Stimulated activated CD8-positive, alpha-beta memory T cell treated with anti-CD3 and anti-CD28 coated beads, Interleukin-4, amount 100 ng/mL, for 48 hours (primary cell): ENCODE measurements around the gene ASPDH.

Experiments
- DNase-seq: peaks from one replicate; pipeline ENCODE4 v3.0.0-alpha.2; 2020

ASPDH gene

GRCh38 chr19:50513746-50514345 is at the start of gene ASPDH:
ASPDH (minus strand) TSS chr19:50513913; CDS start chr19:50513823, 90 bp downstream.
- DNase-seq = no peak

GRCh38 chr19:50562996-50563395 is 49.3 kb upstream of the ASPDH start:
- DNase-seq = no peak

- no peak for DNase-seq
These were observed 48.6 kb upstream of the ASPDH start for GRCh38 chr19:50562329-50562728.

- no peak for DNase-seq
These were observed 45.9 kb upstream of the ASPDH start for GRCh38 chr19:50559636-50560035.

GRCh38 chr19:50558449-50558848 is 44.7 kb upstream of the ASPDH start:
- no peak for DNase-seq

GRCh38 chr19:50558039-50558438 is 44.3 kb upstream of the ASPDH start:
- DNase-seq = no peak

- DNase-seq = no peak
These were observed 43.4 kb upstream of the ASPDH start for GRCh38 chr19:50557009-50557613.

- DNase-seq = peak; percentile 94
These were observed 42.7 kb upstream of the ASPDH start for GRCh38 chr19:50556282-50557008.

- DNase-seq = no peak
These were observed 42.0 kb upstream of the ASPDH start for GRCh38 chr19:50555450-50556281.

- no peak for DNase-seq
These were observed 41.3 kb upstream of the ASPDH start for GRCh38 chr19:50555033-50555432.

- no peak for DNase-seq
These were observed 40.5 kb upstream of the ASPDH start for GRCh38 chr19:50554212-50554611.

GRCh38 chr19:50553134-50553703 is 39.5 kb upstream of the ASPDH start:
- no peak for DNase-seq

- DNase-seq = no peak
These were observed 38.8 kb upstream of the ASPDH start for GRCh38 chr19:50552540-50552939.

- DNase-seq = no peak
These were observed 38.0 kb upstream of the ASPDH start for GRCh38 chr19:50551715-50552187.

- no peak for DNase-seq
These were observed 37.5 kb upstream of the ASPDH start for GRCh38 chr19:50551034-50551714.

- no peak for DNase-seq
These were observed 36.9 kb upstream of the ASPDH start for GRCh38 chr19:50550594-50550966.

- DNase-seq = no peak
These were observed 36.3 kb upstream of the ASPDH start for GRCh38 chr19:50549927-50550593.

GRCh38 chr19:50549059-50549926 is 35.6 kb upstream of the ASPDH start:
- no peak for DNase-seq

- no peak for DNase-seq
These were observed 34.7 kb upstream of the ASPDH start for GRCh38 chr19:50548191-50549058.
